NB4 (cell line): Measurements from ENCODE around the gene CNPY1.

ENCODE experiments used
- CTCF ChIP-seq: IDR thresholded peaks from one replicate; pipeline ENCODE4 v1.5.1; 2012; ENCODE audit warnings: low read depth, low read length
- MYC ChIP-seq: IDR thresholded peaks from 2 replicates; pipeline ENCODE4 v1.6.1; 2011; ENCODE audit warnings: low read depth, low read length
- POLR2A ChIP-seq: IDR thresholded peaks from 2 replicates; pipeline ENCODE4 v1.6.1; 2011; ENCODE audit warnings: mild to moderate bottlenecking; ENCODE audit not compliant: insufficient read length; ENCODE audit errors: extremely low read depth

DNA sequence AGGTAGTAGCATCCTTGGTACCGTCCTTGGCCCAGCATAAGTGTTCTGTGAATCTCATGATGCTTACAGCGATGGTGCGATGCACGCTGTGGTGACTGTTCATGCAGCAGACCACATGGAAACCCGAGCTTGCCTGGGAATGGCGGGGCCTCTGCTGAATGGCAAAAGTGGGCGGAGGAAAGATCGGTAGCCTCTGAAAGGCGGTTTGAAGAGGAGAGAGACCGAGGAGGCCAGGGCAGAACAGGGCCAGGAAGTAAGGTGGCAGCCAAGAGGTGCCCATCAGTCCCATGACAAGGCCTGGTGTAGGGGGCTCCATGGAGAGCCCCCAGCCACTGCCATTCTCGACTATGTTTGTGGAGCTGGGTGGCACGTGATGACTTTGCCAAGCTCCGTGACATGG, 33.2 kb upstream of the CNPY1 start:
- TF ChIP-seq MYC (no peak), CTCF (no peak), POLR2A (no peak)
